B cell (primary cell): ENCODE results near the gene HMOX2.

Experiments
- EZH2 ChIP-seq: IDR thresholded peaks from 2 replicates; pipeline ENCODE4 v1.6.1; 2012; ENCODE audit warnings: borderline replicate concordance, low read depth, mild to moderate bottlenecking, moderate library complexity, low read length; ENCODE audit not compliant: insufficient read depth, poor library complexity, severe bottlenecking
- TF ChIP-seq, protein P1 (sequence below): fragments of 200-600 bp; IDR thresholded peaks from one replicate; pipeline ENCODE4 v1.8.0; 2022; ENCODE audit warnings: antibody characterized with exemption, mild to moderate bottlenecking

DNA sequence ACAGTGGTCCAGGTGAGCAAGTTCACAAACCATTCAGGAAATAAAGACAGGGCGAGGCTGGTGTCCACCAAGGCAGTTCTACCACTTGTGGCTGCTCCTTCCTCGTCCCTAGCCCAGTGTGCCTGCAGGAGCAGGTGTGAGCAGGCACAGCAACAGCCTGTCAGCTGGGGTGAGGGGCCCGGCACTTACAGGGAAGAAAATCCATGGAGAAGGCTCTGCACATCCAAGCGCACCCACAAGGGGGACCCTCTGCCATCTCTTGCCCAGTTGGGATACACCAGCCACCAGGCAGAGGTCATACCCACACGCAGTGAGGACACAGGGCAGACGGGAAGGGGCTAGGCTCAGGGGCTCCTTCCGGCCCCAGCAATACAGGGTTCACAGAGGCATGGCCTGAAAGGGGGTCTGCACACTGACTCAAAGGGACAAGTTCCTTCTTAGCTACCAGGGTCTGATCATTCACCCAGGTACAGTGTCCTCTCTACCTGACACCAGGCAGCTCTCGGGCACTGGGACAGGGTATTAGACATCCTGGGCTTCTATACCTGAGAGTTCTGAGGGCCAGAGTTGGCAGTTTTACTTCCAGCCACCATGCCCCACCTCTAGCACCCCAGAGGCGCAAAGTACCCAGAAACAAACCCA, 35.4 kb downstream of the HMOX2 start:
- TF ChIP-seq, protein P1, sequence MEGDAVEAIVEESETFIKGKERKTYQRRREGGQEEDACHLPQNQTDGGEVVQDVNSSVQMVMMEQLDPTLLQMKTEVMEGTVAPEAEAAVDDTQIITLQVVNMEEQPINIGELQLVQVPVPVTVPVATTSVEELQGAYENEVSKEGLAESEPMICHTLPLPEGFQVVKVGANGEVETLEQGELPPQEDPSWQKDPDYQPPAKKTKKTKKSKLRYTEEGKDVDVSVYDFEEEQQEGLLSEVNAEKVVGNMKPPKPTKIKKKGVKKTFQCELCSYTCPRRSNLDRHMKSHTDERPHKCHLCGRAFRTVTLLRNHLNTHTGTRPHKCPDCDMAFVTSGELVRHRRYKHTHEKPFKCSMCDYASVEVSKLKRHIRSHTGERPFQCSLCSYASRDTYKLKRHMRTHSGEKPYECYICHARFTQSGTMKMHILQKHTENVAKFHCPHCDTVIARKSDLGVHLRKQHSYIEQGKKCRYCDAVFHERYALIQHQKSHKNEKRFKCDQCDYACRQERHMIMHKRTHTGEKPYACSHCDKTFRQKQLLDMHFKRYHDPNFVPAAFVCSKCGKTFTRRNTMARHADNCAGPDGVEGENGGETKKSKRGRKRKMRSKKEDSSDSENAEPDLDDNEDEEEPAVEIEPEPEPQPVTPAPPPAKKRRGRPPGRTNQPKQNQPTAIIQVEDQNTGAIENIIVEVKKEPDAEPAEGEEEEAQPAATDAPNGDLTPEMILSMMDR = no peak
- TF ChIP-seq EZH2 = no peak
